Keratinocyte (primary cell): ENCODE measurements around the gene ACTR3. TPM values are rescaled to one million over a fixed set of nuclear protein-coding genes. Genes with fewer than 3 reads are reported as not detected.

Experiments used
- DNase-seq: peaks from one replicate; pipeline ENCODE4 v3.0.0-alpha.2; 2011; ENCODE audit warnings: low read depth, missing footprints, low spot score
- FAIRE-seq: peaks from 2 replicates; lab custom pipeline; 2011; peaks lifted over from hg19 to GRCh38; lab: Jason Lieb, UNC
- H2AFZ ChIP-seq: 2 replicates; pipeline ENCODE4 v1.6.0; 2012; ENCODE audit warnings: low read length, control low read depth, inconsistent platforms; ENCODE audit not compliant: control insufficient read depth
- H3K27ac ChIP-seq: 2 replicates; pipeline ENCODE4 v1.5.1; 2011; ENCODE audit warnings: low read length; ENCODE audit not compliant: control insufficient read depth, insufficient read depth
- H3K27me3 ChIP-seq: 3 replicates; pipeline ENCODE4 v1.6.0; 2011; ENCODE audit warnings: low read length; ENCODE audit not compliant: control insufficient read depth, insufficient read depth; ENCODE audit errors: extremely low read depth
- H3K36me3 ChIP-seq, 2 experiments: 2 replicates in 1 of 2; 3 replicates in 1 of 2; pipeline ENCODE4 v1.5.1; 2011; ENCODE audit warnings: low read length in 2 of 2, mild to moderate bottlenecking in 1 of 2; ENCODE audit not compliant: control insufficient read depth in 2 of 2, insufficient read depth in 2 of 2; ENCODE audit errors: extremely low read depth in 1 of 2
- H3K4me1 ChIP-seq: 3 replicates; pipeline ENCODE4 v1.5.1; 2011; ENCODE audit warnings: low read length; ENCODE audit not compliant: control insufficient read depth, insufficient read depth; ENCODE audit errors: extremely low read depth
- H3K4me2 ChIP-seq: 3 replicates; pipeline ENCODE4 v1.6.0; 2011; ENCODE audit warnings: low read depth, low read length; ENCODE audit not compliant: control insufficient read depth, insufficient read depth; ENCODE audit errors: extremely low read depth
- H3K4me3 ChIP-seq, 3 experiments: fragments of 200-600 bp in 1 of 3; sonication (generic) in 1 of 3; 2 replicates in 2 of 3; 3 replicates in 1 of 3; pipeline ENCODE4 v1.5.1; 2011 to 2016; ENCODE audit warnings: low read length in 3 of 3, mild to moderate bottlenecking in 3 of 3, control low read depth in 2 of 3, inconsistent platforms in 1 of 3, low read depth in 1 of 3, mixed read lengths in 1 of 3, mixed run types in 1 of 3, moderate library complexity in 1 of 3; ENCODE audit not compliant: control insufficient read depth in 2 of 3, insufficient read depth in 2 of 3; ENCODE audit errors: extremely low read depth in 1 of 3
- H3K79me2 ChIP-seq: 2 replicates; pipeline ENCODE4 v1.6.0; 2012; ENCODE audit warnings: low read length; ENCODE audit not compliant: control insufficient read depth, insufficient read depth
- H3K9ac ChIP-seq: 3 replicates; pipeline ENCODE4 v1.6.0; 2011; ENCODE audit warnings: low read length; ENCODE audit not compliant: control insufficient read depth, insufficient read depth; ENCODE audit errors: extremely low read depth
- H3K9me1 ChIP-seq: 3 replicates; pipeline ENCODE4 v1.6.0; 2011; ENCODE audit warnings: low read length; ENCODE audit not compliant: control insufficient read depth, insufficient read depth; ENCODE audit errors: extremely low read depth
- H3K9me3 ChIP-seq: 2 replicates; pipeline ENCODE4 v1.5.1; 2012; ENCODE audit warnings: low read depth, low read length; ENCODE audit not compliant: control insufficient read depth
- H4K20me1 ChIP-seq: 3 replicates; pipeline ENCODE4 v1.6.0; 2011; ENCODE audit warnings: low read length; ENCODE audit not compliant: control insufficient read depth, insufficient read depth; ENCODE audit errors: extremely low read depth
- EZH2 ChIP-seq: IDR thresholded peaks from one replicate; pipeline ENCODE4 v1.6.1; 2012; ENCODE audit warnings: inconsistent platforms, mild to moderate bottlenecking, low read length, moderate library complexity
- dilution Hi-C: fragments of 300-500 bp; cut with MboI; formaldehyde crosslinking; loops from one replicate; pipeline ENCODE4 v1.7.0; 2020; ENCODE audit warnings: low sequenced_read_pairs; ENCODE audit not compliant: extremely low pct_ligation_motif_present
- polyA plus RNA-seq, 5 experiments: library from polyadenylated mRNA; depleted of rRNA in 3 of 5; stranded (reverse) in 3 of 5; stranded (forward) in 1 of 5; unstranded in 1 of 5; fragments of >200 nt; gene quantifications; 1 replicate in 1 of 5; 2 replicates in 3 of 5; 3 replicates in 1 of 5; pipeline versions ENCODE4 v1.2.1 to v1.2.3, GENCODE V29; 2011 to 2012; ENCODE audit warnings: missing spikeins in 2 of 5, low read depth in 1 of 5, low replicate concordance in 1 of 5
- TF ChIP-seq, protein P1 (sequence below), 3 experiments: IDR thresholded peaks in 1 of 3; conservative IDR thresholded peaks in 1 of 3; optimal IDR thresholded peaks in 1 of 3; 2 replicates in 2 of 3; 3 replicates in 1 of 3; pipeline versions ENCODE3 to v1.5.1; 2011; ENCODE audit warnings: low read length in 3 of 3, mild to moderate bottlenecking in 3 of 3, moderate library complexity in 2 of 3, control low read depth in 1 of 3, inconsistent platforms in 1 of 3; ENCODE audit not compliant: insufficient read depth in 2 of 3; ENCODE audit errors: extremely low read depth in 1 of 3

Gene ACTR3
- polyA plus RNA-seq, 1 donor (not counting 4 experiments of a cell fraction or from before 2014, with no cell fraction given): 340 TPM

DNA sequence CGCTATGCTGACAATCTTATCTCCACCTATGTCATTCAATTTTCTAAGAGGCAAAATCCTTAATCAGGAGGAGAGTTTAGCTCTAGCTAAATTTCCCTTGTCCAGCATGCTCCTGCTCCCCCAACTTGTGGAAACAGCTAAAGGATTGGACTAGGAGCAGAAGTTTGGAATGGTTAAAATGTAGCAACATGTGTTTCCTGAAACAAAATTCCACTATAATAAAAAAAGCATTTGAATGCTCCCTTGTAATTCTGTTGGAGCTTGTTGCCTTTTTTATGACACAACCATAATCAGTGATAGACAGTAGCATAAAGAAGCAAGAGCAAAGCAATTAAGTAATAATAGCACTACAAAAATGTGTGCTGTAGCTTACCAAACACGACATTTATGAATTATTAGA lies 6.9 kb downstream of the ACTR3 start:
- Histone ChIP-seq H3K79me2 (peaks cover 99% of the 10 kb centered on the region), H4K20me1 (peaks cover 20% of the 10 kb centered on the region), H3K4me3 (no peak overlapping the region), H3K4me2 (peak overlapping the region; percentile 41), H2AFZ (no peak overlapping the region), H3K9me1 (peaks cover 5% of the 10 kb centered on the region), H3K9me3 (no peaks in the 10 kb centered on the region), H3K27ac (no peak overlapping the region), H3K36me3 (peaks cover 0 to 2% of the 10 kb centered on the region in 2 experiments), H3K9ac (no peak overlapping the region), H3K27me3 (no peaks in the 10 kb centered on the region), H3K4me1 (peaks cover 48% of the 10 kb centered on the region)
- dilution Hi-C loops: no loop called here
- FAIRE-seq (no peak), DNase-seq (no peak)
- TF ChIP-seq, protein P1, sequence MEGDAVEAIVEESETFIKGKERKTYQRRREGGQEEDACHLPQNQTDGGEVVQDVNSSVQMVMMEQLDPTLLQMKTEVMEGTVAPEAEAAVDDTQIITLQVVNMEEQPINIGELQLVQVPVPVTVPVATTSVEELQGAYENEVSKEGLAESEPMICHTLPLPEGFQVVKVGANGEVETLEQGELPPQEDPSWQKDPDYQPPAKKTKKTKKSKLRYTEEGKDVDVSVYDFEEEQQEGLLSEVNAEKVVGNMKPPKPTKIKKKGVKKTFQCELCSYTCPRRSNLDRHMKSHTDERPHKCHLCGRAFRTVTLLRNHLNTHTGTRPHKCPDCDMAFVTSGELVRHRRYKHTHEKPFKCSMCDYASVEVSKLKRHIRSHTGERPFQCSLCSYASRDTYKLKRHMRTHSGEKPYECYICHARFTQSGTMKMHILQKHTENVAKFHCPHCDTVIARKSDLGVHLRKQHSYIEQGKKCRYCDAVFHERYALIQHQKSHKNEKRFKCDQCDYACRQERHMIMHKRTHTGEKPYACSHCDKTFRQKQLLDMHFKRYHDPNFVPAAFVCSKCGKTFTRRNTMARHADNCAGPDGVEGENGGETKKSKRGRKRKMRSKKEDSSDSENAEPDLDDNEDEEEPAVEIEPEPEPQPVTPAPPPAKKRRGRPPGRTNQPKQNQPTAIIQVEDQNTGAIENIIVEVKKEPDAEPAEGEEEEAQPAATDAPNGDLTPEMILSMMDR (optimal IDR thresholded peaks at IDR 0.05 in 1 of 3, IDR thresholded peaks at IDR 0.05 in 1 of 3, conservative IDR thresholded peaks at IDR 0.05 in 1 of 3; ENCODE audit: extremely low read depth in 1 of 3, insufficient read depth in 2 of 3, low read length in 3 of 3): no peak
- no peak for TF ChIP-seq EZH2

DNA sequence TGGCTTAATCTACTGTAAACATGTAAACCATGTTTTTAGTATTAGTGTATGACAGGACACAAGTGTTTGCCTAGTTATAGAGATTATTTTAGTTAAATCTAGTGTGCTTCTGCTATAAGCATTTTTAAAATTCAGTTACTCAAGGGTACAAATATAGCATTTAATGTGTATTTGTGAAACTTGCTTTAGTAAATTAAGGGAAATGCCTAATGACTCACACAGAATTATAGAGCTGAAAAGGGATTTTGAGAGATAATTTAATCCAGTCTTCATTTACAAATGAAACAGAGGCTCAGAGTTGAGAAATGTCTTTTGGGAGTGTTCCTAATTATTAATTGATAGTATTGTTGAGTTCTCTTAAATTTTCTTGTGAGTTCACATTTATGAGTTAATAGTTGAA lies 8.2 kb downstream of the ACTR3 start:
- dilution Hi-C loops: no loop called here
- Histone ChIP-seq H3K9me3 (no peaks in the 10 kb centered on the region), H4K20me1 (peaks cover 23% of the 10 kb centered on the region), H3K79me2 (peaks cover 99% of the 10 kb centered on the region), H3K4me3 (no peak overlapping the region), H3K36me3 (no peaks in the 10 kb centered on the region), H3K27ac (no peak overlapping the region), H3K9me1 (peaks cover 5% of the 10 kb centered on the region), H3K27me3 (no peaks in the 10 kb centered on the region), H2AFZ (no peak overlapping the region), H3K4me2 (no peak overlapping the region), H3K9ac (no peak overlapping the region), H3K4me1 (peaks cover 37% of the 10 kb centered on the region)
- FAIRE-seq: no peak
- TF ChIP-seq, protein P1 (optimal IDR thresholded peaks at IDR 0.05 in 1 of 3, IDR thresholded peaks at IDR 0.05 in 1 of 3, conservative IDR thresholded peaks at IDR 0.05 in 1 of 3; ENCODE audit: extremely low read depth in 1 of 3, insufficient read depth in 2 of 3, low read length in 3 of 3): no peak
- no peak for TF ChIP-seq EZH2
- no peak for DNase-seq
